ENCODE measurements around the gene KLRC2. TPM values are rescaled to one million over a fixed set of nuclear protein-coding genes. Genes with fewer than 3 reads are reported as not detected.

Gene KLRC2
- total RNA-seq, 2 experiments from 2014 or later, result 2.5 to 2.6 TPM

DNA sequence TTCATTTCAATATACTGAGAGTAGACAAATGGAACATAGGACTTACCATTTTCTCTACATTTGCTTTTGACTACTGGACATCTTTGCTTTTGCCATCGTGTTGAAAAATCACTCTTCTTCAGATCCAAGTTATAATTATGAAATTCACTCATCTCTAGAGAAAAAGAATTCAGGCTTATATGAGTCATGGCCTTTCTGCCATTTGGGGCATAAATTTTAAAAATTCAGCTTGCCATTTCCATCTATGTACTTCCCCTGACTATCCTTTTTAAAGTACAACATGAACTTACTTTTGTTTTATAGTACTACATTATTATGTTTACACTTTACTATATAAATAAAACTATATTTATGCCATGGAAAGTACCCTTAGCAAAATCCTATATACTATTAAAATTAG, 49.0 kb downstream of the KLRC2 start:
- Mint-ChIP-seq H3K4me1 (ENCODE audit: low read depth) (peaks cover 39% of the 10 kb centered on the region), H3K36me3 (ENCODE audit: low read depth) (peaks cover 74% of the 10 kb centered on the region), H3K27ac (peak overlapping the region; percentile 95), H3K27me3 (no peaks in the 10 kb centered on the region), H3K4me3 (peak overlapping the region; percentile 90), H3K9me3 (peaks cover 6% of the 10 kb centered on the region)
- DNase-seq, result no peak
- TF ChIP-seq CTCF (IDR thresholded peaks at IDR 0.05), result no peak
- CTCF ChIA-PET, result interaction anchor here (1.2 to 2.7 kb wide), 4 partner anchors 20 to 171 kb away, joined by 3 to 13 read pairs (median 6); no protein-coding TSS in a partner anchor
- no peak for ATAC-seq
- intact Hi-C loops (cut with micrococcal nuclease), result loop anchor here (10.0 kb wide), 1 partner anchor 712 kb away; no protein-coding TSS in a partner anchor
- POLR2A ChIA-PET, result interaction anchor here (0.6 to 6.3 kb wide), 21 partner anchors 9 to 740 kb away, joined by 3 to 139 read pairs (median 6); partner anchors contain the start of genes CD69 and CLEC2D

DNA sequence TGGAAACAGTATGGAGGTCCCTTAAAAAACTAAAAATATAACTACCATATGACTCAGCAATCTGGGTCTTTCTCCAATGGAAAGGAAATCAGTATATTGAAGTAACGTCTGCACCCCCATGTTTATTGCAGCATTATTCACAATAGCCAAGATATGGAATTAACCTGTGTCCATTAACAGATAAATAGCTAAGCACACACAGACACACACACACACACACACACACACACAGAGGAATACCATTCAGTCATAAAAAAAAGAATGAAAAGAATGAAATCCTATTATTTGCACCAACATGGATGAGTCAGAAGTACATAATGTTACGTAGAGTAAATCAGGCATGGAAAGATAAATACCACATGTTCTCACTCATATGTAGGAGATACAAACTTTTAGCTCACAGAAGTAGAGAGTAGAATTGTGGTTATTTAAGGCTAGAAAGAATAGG, 50.6 kb downstream of the KLRC2 start:
- ChIA-PET POLR2A (interaction anchor here (0.9 to 6.3 kb wide), 10 partner anchors 9 to 734 kb away, joined by 3 to 139 read pairs (median 5); partner anchors contain the start of genes CD69, CLEC2D and GABARAPL1), CTCF (interaction anchor here (0.6 to 2.7 kb wide), 8 partner anchors 11 to 172 kb away, joined by 3 to 13 read pairs (median 4); no protein-coding TSS in a partner anchor)
- Mint-ChIP-seq H3K36me3 (ENCODE audit: low read depth) (peaks cover 91% of the 10 kb centered on the region), H3K27ac (peak overlapping the region; percentile 92), H3K9me3 (peaks cover 6% of the 10 kb centered on the region), H3K27me3 (no peaks in the 10 kb centered on the region), H3K4me1 (ENCODE audit: low read depth) (peaks cover 47% of the 10 kb centered on the region), H3K4me3 (peak overlapping the region; percentile 90)
- intact Hi-C loops (cut with micrococcal nuclease), result loop anchor here (10.0 kb wide), 1 partner anchor 710 kb away; no protein-coding TSS in a partner anchor
- DNase-seq (no peak), ATAC-seq (peak; percentile 68)
- no peak for TF ChIP-seq CTCF (IDR thresholded peaks at IDR 0.05)

- POLR2A ChIA-PET, result interaction anchor here (1.1 to 6.3 kb wide), 4 partner anchors 170 to 624 kb away, joined by 3 to 139 read pairs (median 38); partner anchors contain the start of genes CD69 and GABARAPL1
- peak overlapping the region; percentile 92 for H3K27ac Mint-ChIP-seq
- peaks cover 90% of the 10 kb centered on the region for H3K36me3 Mint-ChIP-seq (ENCODE audit: low read depth)
- peaks cover 49% of the 10 kb centered on the region for H3K4me1 Mint-ChIP-seq (ENCODE audit: low read depth)
- intact Hi-C loops (cut with micrococcal nuclease), result loop anchor here (10.0 kb wide), 1 partner anchor 709 kb away; no protein-coding TSS in a partner anchor
- CTCF ChIA-PET, result interaction anchor here (0.6 to 2.7 kb wide), 2 partner anchors 18 to 60 kb away, joined by 3 to 13 read pairs; no protein-coding TSS in a partner anchor
- no peak for TF ChIP-seq CTCF (IDR thresholded peaks at IDR 0.05)
- H3K4me3 Mint-ChIP-seq, result peak overlapping the region; percentile 90
- ATAC-seq (no peak), DNase-seq (no peak)
- H3K9me3 Mint-ChIP-seq, result peaks cover 6% of the 10 kb centered on the region
- no peaks in the 10 kb centered on the region for H3K27me3 Mint-ChIP-seq
Measured at GRCh38 chr12:10384191-10384590, 51.6 kb downstream of the KLRC2 start.

- Mint-ChIP-seq H3K36me3 (ENCODE audit: low read depth) (peaks cover 87% of the 10 kb centered on the region), H3K27me3 (no peaks in the 10 kb centered on the region), H3K9me3 (peaks cover 6% of the 10 kb centered on the region), H3K27ac (peak overlapping the region; percentile 92), H3K4me1 (ENCODE audit: low read depth) (peaks cover 63% of the 10 kb centered on the region), H3K4me3 (peak overlapping the region; percentile 90)
- DNase-seq (no peak), ATAC-seq (peak; percentile 13)
- intact Hi-C loops (cut with micrococcal nuclease), result loop anchor here (10.0 kb wide), 1 partner anchor 707 kb away; no protein-coding TSS in a partner anchor
- no peak for TF ChIP-seq CTCF (IDR thresholded peaks at IDR 0.05)
- CTCF ChIA-PET, result interaction anchor here (1.1 to 1.9 kb wide), 2 partner anchors 16 to 179 kb away, joined by 4 to 5 read pairs; no protein-coding TSS in a partner anchor
- POLR2A ChIA-PET, result interaction anchor here (0.9 to 1.9 kb wide), 6 partner anchors 13 to 625 kb away, joined by 3 to 10 read pairs (median 3); no protein-coding TSS in a partner anchor
Measured at GRCh38 chr12:10381928-10382628, 53.7 kb downstream of the KLRC2 start.

Other genes starting within 250 kb of the KLRC2 start
- 1 to 10 TPM; 6.9 to 7.5 TPM for gene GABARAPL1, start 223.1 kb downstream of the KLRC2 start, total RNA-seq
- 10 to 100 TPM in 1 of 2 experiments, 1 to 10 TPM in 1; 6.9 to 10.8 TPM for gene KLRD1, start 128.1 kb downstream of the KLRC2 start, total RNA-seq
- 100 to 1,000 TPM; 111 to 112 TPM for gene KLRK1, start 46.0 kb downstream of the KLRC2 start, total RNA-seq
- gene KLRC4, start 26.3 kb downstream of the KLRC2 start, total RNA-seq, result 1 to 10 TPM; 2.9 to 3.7 TPM
- 1 to 10 TPM; 2.0 to 2.8 TPM for gene KLRC3, start 15.4 kb downstream of the KLRC2 start, total RNA-seq
- 1 to 10 TPM; 5.3 to 7.2 TPM for gene KLRC1, start 17.4 kb upstream of the KLRC2 start, total RNA-seq
- 1 to 10 TPM; 3.3 to 3.8 TPM for gene EIF2S3B, start 69.9 kb upstream of the KLRC2 start, total RNA-seq
- 10 to 100 TPM; 80.4 to 85.6 TPM for gene MAGOHB, start 177.6 kb upstream of the KLRC2 start, total RNA-seq
- gene STYK1, start 238.0 kb upstream of the KLRC2 start, total RNA-seq, result 1 to 10 TPM in 1 of 2 experiments, under 1 TPM in 1; 0.70 to 1.1 TPM